Neural progenitor cell (in vitro differentiated cells): Measurements from ENCODE around the gene KIF2C. TPM values are rescaled to one million over a fixed set of nuclear protein-coding genes. Genes with fewer than 3 reads are reported as not detected.
"Not testable (repeated sequence)": the region's sequence is repeated elsewhere in the genome, so short reads cannot be mapped to it uniquely, and the experiment has no call there.

Experiments
- DNase-seq: peaks from one replicate; pipeline ENCODE4 v3.0.0-alpha.2; 2016; ENCODE audit warnings: low spot score
- H2AFZ ChIP-seq: fragments of 200-600 bp; sonication (generic); replicated peaks from 2 replicates; pipeline ENCODE4 v1.6.1; 2016; ENCODE audit warnings: antibody characterized with exemption
- H3F3A ChIP-seq: fragments of 200-600 bp; sonication (generic); 2 replicates; pipeline ENCODE4 v1.6.1; 2016; ENCODE audit warnings: antibody characterized with exemption, low read depth
- H3K27ac ChIP-seq: fragments of 200-600 bp; sonication (generic); 2 replicates; pipeline ENCODE4 v1.5.1; 2016; ENCODE audit warnings: mild to moderate bottlenecking
- H3K27me3 ChIP-seq: fragments of 200-600 bp; sonication (generic); 2 replicates; pipeline ENCODE4 v1.6.1; 2016; ENCODE audit warnings: mild to moderate bottlenecking, moderate library complexity
- H3K36me3 ChIP-seq: fragments of 200-600 bp; sonication (generic); 2 replicates; pipeline ENCODE4 v1.5.1; 2016
- H3K4me1 ChIP-seq: fragments of 200-600 bp; sonication (generic); 2 replicates; pipeline ENCODE4 v1.6.1; 2016; ENCODE audit warnings: mixed run types
- H3K4me2 ChIP-seq: fragments of 200-600 bp; sonication (generic); 2 replicates; pipeline ENCODE4 v1.6.1; 2016
- H3K4me3 ChIP-seq: fragments of 200-600 bp; sonication (generic); 2 replicates; pipeline ENCODE4 v1.5.1; 2016
- H3K79me2 ChIP-seq: fragments of 200-600 bp; sonication (generic); 2 replicates; pipeline ENCODE4 v1.6.1; 2016; ENCODE audit warnings: low read depth
- H3K9ac ChIP-seq: fragments of 200-600 bp; sonication (generic); 2 replicates; pipeline ENCODE4 v1.6.1; 2016
- H3K9me3 ChIP-seq: fragments of 200-600 bp; sonication (generic); 2 replicates; pipeline ENCODE4 v1.5.1; 2016; ENCODE audit warnings: low read depth
- H4K20me1 ChIP-seq: fragments of 200-600 bp; sonication (generic); 2 replicates; pipeline ENCODE4 v1.6.1; 2016; ENCODE audit warnings: low read depth
- H3K27ac Mint-ChIP-seq: 3 replicates; pipeline ENCODE4 v1.8.0; 2021; ENCODE audit warnings: mixed read lengths
- H3K27me3 Mint-ChIP-seq: 2 replicates; pipeline ENCODE4 v1.8.0; 2022; ENCODE audit warnings: low read depth, mild to moderate bottlenecking, inconsistent platforms, moderate library complexity, mixed read lengths; ENCODE audit not compliant: insufficient read depth
- H3K36me3 Mint-ChIP-seq: 3 replicates; pipeline ENCODE4 v1.8.0; 2021; ENCODE audit warnings: mixed read lengths
- H3K4me1 Mint-ChIP-seq: 3 replicates; pipeline ENCODE4 v1.8.0; 2021; ENCODE audit warnings: mixed read lengths
- H3K4me3 Mint-ChIP-seq: 3 replicates; pipeline ENCODE4 v1.8.0; 2021; ENCODE audit warnings: mild to moderate bottlenecking, moderate library complexity, mixed read lengths
- H3K9me3 Mint-ChIP-seq: 3 replicates; pipeline ENCODE4 v1.8.0; 2020; ENCODE audit warnings: mixed read lengths
- EZH2 ChIP-seq: fragments of 200-600 bp; sonication (generic); IDR thresholded peaks from 2 replicates; pipeline ENCODE4 v1.6.1; 2017; ENCODE audit warnings: antibody characterized with exemption, mild to moderate bottlenecking, moderate library complexity
- EZH2phosphoT487 ChIP-seq: fragments of 200-600 bp; sonication (generic); IDR thresholded peaks from 2 replicates; pipeline ENCODE4 v1.6.1; 2017; ENCODE audit warnings: antibody characterized with exemption
- total RNA-seq: library from RNA; depleted of rRNA; stranded (reverse); fragments of >200 nt; gene quantifications from 2 replicates; pipeline ENCODE4 v1.2.3, GENCODE V29; 2015; ENCODE audit warnings: low replicate concordance
- TF ChIP-seq, protein P1 (sequence below): fragments of 200-600 bp; sonication (generic); IDR thresholded peaks from 2 replicates; pipeline ENCODE4 v1.5.1; 2017; ENCODE audit warnings: antibody characterized with exemption, mild to moderate bottlenecking

KIF2C gene
- total RNA-seq, 1 donor from 2014 or later = 133 TPM

DNA sequence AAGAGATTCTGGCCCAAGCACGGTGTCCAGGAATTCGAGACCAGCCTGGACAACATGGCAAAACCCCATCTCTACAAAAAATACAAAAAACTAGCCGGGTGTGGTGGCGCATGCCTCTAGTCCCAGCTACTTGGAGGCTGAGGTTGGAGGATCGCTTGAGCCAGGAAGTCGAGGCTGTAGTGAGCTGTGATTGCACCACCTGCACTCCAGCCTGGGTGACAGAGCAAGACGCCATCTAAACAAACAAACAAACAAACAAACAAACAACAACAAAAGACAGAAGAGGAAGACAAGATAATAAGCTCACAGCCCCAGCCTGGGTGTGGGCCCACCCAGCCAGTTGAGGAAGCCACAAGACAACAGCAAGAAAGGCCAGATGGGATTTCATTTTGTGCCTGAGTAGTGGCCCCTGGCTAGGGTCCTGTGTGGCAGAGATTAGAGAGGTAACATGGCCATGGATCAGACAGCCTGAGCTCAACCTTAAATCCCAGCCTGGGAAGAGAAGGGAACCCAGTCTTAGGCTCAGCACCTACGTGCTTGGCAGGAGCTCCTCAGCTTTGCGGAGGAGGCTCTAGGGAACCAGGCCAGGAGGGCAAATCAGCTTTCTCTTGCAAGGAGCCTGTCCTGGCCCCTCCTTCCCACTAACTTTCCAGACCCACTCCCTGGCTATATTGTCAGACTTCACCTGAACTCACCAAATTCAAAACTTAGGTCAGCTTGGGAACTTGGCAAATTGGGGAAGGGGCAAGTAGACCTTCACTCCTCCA, 53.3 kb downstream of the KIF2C start:
- Histone ChIP-seq H3K27me3 (no peaks in the 10 kb centered on the region), H2AFZ (peak overlapping the region; percentile 70), H3K4me1 (peaks cover 4% of the 10 kb centered on the region), H3K79me2 (no peaks in the 10 kb centered on the region), H3K4me2 (peak overlapping the region; percentile 21), H3K9me3 (no peaks in the 10 kb centered on the region), H3K27ac (no peak overlapping the region), H3F3A (peaks cover 26% of the 10 kb centered on the region), H4K20me1 (no peaks in the 10 kb centered on the region), H3K4me3 (no peak overlapping the region), H3K36me3 (no peaks in the 10 kb centered on the region), H3K9ac (no peak overlapping the region)
- peaks cover 14% of the 10 kb centered on the region for H3K4me1 Mint-ChIP-seq
- peaks cover 3% of the 10 kb centered on the region for H3K27me3 Mint-ChIP-seq
- no peak overlapping the region for H3K4me3 Mint-ChIP-seq
- DNase-seq = no peak
- H3K27ac Mint-ChIP-seq = peak overlapping the region; percentile 15
- H3K36me3 Mint-ChIP-seq = no peaks in the 10 kb centered on the region
- no peaks in the 10 kb centered on the region for H3K9me3 Mint-ChIP-seq
- no peak for TF ChIP-seq EZH2
- TF ChIP-seq, protein P1, sequence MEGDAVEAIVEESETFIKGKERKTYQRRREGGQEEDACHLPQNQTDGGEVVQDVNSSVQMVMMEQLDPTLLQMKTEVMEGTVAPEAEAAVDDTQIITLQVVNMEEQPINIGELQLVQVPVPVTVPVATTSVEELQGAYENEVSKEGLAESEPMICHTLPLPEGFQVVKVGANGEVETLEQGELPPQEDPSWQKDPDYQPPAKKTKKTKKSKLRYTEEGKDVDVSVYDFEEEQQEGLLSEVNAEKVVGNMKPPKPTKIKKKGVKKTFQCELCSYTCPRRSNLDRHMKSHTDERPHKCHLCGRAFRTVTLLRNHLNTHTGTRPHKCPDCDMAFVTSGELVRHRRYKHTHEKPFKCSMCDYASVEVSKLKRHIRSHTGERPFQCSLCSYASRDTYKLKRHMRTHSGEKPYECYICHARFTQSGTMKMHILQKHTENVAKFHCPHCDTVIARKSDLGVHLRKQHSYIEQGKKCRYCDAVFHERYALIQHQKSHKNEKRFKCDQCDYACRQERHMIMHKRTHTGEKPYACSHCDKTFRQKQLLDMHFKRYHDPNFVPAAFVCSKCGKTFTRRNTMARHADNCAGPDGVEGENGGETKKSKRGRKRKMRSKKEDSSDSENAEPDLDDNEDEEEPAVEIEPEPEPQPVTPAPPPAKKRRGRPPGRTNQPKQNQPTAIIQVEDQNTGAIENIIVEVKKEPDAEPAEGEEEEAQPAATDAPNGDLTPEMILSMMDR = no peak
- no peak for TF ChIP-seq EZH2phosphoT487

DNA sequence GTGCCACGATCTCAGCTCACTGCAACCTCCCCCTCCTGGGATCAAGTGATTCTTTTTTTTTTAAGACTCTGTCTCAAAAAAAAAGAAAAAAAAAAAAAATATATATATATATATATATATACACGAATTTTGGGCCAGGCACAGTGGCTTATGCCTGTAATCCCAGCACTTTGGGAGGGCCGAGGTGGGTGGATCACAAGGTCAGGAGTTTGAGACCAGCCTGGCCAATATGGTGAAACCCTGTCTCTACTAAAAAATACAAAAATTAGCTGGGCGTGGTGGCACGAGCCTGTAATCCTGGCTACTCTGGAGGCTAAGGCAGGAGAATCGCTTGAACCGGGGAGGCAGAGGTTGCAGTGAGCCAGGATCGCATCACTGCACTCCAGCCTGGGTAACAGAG, 58.2 kb downstream of the KIF2C start:
- H4K20me1 ChIP-seq = peaks cover 14% of the 10 kb centered on the region
- not testable (repeated sequence) for H3K27ac ChIP-seq, DNase-seq, H3K36me3 ChIP-seq, H3K79me2 ChIP-seq, H3K4me3 Mint-ChIP-seq, H3K9ac ChIP-seq, H3K4me3 ChIP-seq, H3K27ac Mint-ChIP-seq, H3K36me3 Mint-ChIP-seq, H3K27me3 ChIP-seq, H3K27me3 Mint-ChIP-seq, H3K9me3 ChIP-seq, H3K9me3 Mint-ChIP-seq, H3K4me2 ChIP-seq, H2AFZ ChIP-seq
- H3F3A ChIP-seq = peaks cover 45% of the 10 kb centered on the region
- peaks cover 32% of the 10 kb centered on the region for H3K4me1 ChIP-seq
- H3K4me1 Mint-ChIP-seq = peaks cover 24% of the 10 kb centered on the region

DNA sequence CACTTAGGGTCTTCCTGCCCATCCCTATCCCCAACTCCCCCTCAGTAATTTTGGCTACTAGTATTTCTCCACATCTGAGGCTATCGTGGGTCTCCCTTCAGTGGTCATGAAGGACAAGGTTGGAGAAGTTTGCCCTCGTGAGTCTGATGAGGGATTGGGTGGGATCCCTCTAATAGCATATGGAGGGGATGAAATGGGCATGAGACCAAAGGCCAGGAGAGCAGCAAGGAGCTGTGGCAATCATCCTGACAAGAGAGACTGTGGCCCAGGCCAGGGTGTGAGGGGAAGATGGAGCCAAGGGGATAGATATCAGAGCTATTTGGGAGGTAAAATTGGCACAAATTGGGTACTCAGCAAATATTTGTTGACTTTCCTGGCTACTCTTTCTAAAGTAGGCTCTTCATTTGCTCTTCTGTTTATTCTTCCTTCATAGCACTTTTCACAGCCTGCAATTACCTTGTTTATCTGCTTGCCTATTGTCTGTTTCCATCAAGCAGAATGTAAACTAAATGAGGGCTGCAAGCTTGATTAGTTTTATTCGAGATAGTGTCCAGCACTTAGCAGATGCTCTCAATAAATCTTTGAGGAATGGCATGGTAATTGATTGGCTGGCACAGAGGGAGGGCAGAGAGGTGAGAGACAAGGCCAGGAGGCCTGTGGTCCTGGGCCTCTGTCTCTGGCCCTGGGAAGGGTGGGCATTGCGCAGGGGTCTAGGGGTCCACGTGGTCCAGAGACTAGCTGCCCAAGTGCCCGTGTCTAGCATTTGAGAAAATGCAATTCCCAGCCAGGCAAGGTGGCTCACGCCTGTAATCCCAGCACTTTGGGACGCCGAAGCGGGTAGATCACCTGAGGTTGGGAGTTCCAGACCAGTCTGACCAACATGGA, 59.1 kb downstream of the KIF2C start:
- peaks cover 37% of the 10 kb centered on the region for H3F3A ChIP-seq
- peaks cover 3% of the 10 kb centered on the region for H3K36me3 Mint-ChIP-seq
- no peak overlapping the region for H3K27ac ChIP-seq
- peaks cover 10% of the 10 kb centered on the region for H3K27me3 Mint-ChIP-seq
- no peaks in the 10 kb centered on the region for H3K9me3 Mint-ChIP-seq
- H3K4me1 Mint-ChIP-seq = peaks cover 26% of the 10 kb centered on the region
- no peak overlapping the region for H3K9ac ChIP-seq
- no peak overlapping the region for H2AFZ ChIP-seq
- peaks cover 29% of the 10 kb centered on the region for H3K4me1 ChIP-seq
- peak overlapping the region; percentile 60 for H3K4me2 ChIP-seq
- no peak overlapping the region for H3K4me3 ChIP-seq
- peaks cover 14% of the 10 kb centered on the region for H4K20me1 ChIP-seq
- H3K27me3 ChIP-seq = peaks cover 9% of the 10 kb centered on the region
- TF ChIP-seq, protein P1 = no peak
- no peak for TF ChIP-seq EZH2
- no peak for TF ChIP-seq EZH2phosphoT487
- no peak for DNase-seq
- peak overlapping the region; percentile 64 for H3K27ac Mint-ChIP-seq
- no peaks in the 10 kb centered on the region for H3K9me3 ChIP-seq
- no peaks in the 10 kb centered on the region for H3K79me2 ChIP-seq
- H3K4me3 Mint-ChIP-seq = peak overlapping the region; percentile 92
- no peaks in the 10 kb centered on the region for H3K36me3 ChIP-seq
